SKM-1 treated with dmso at 0.1 percent for 144 hours (cell line): ENCODE measurements around the gene EIF4E2.
A peak's percentile ranks its signal among the peaks of the same experiment; 100 is the strongest.
"Not testable (repeated sequence)": the region's sequence is repeated elsewhere in the genome, so short reads cannot be mapped to it uniquely, and the experiment has no call there.

Experiments
- DNase-seq: peaks from one replicate; lab custom pipeline; 2025; ENCODE audit not compliant: unreplicated experiment; lab: John Stamatoyannopoulos, UW

The EIF4E2 gene

GRCh38 chr2:232521959-232522622 lies 28.4 kb upstream of the EIF4E2 start:
- DNase-seq = peak; percentile 11

- no peak for DNase-seq
These were observed 27.7 kb upstream of the EIF4E2 start for GRCh38 chr2:232522623-232523401.

DNA sequence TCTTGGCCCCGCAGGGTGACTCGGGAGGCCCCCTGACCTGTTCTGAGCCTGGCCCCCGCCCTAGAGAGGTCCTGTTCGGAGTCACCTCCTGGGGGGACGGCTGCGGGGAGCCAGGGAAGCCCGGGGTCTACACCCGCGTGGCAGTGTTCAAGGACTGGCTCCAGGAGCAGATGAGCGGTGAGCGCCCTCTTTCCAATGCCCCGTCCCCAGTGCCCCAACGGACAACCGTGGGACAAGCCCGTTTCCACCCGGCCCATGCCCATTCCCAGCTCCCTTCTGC lies 27.1 kb upstream of the EIF4E2 start:
- DNase-seq = no peak

- peak; percentile 26 for DNase-seq
These were observed 26.5 kb upstream of the EIF4E2 start for GRCh38 chr2:232523682-232524597.

DNA sequence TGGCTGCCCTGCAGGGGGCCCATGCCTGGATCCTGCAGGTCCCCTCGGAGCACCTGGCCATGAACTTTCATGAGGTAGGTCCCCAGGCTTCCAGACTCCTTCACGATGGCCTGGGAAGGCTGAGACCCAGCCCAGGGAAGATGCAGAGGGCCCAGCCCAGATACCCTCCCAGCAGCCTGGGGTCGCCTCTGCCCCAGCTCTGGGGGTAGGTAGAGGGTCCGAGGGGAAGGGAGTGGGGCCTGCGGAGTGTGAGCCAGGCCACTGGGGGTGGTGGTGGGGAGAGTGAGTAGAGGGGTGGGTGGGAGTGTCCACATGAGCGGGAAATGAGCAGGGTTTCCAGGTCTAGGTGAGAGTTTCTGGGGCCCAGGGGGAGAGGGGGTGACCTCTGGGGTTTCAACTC lies 25.7 kb upstream of the EIF4E2 start:
- DNase-seq = no peak

DNA sequence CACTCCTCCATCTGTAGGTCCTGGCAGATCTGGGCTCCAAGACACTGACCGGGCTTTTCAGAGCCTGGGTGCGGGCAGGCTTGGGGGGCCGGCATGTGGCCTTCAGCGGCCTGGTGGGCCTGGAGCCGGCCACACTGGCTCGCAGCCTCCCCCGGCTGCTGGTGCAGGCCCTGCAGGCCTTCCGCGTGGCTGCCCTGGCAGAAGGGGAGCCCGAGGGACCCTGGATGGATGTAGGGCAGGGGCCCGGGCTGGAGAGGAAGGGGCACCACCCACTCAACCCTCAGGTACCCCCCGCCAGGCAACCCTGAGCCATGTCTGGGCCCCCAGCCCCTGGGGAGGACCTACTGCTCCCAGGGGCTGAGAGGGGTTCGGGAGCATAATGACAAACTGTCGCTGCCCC lies 25.3 kb upstream of the EIF4E2 start:
- no peak for DNase-seq

DNA sequence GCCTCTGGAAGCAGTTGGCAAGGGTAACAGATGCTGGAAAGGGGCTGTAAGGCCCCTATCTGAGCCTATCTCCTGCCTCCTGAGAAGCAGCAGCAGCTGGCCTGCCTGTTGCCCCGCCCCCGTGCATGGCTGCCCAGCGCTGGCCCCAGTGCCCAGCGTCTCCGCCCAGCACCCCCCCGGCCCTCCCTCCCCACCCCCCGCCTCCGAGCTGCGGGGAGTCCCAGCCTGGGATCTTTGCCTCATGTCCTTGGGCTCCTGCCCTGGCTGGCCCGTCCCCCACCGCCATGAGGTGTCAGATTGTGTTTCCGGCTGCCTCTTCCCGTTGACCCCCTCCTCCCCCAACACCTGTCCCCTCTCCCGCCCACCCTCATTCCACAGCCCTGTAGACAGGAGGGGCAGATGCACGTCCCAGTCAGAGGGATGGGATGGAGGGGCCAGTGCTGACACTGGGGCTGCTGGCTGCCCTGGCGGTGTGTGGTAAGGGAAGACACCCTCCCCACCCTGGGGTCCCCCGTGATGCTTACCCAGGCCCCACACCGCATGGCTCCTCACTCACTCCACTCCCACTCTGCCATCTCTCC lies 24.6 kb upstream of the EIF4E2 start, which contains the start of gene CHRND:
TSS of gene CHRND (plus strand) at position 370 of the 581 bp plus-strand sequence. CDS start at position 426, 56 bp downstream.
- no peak for DNase-seq

DNA sequence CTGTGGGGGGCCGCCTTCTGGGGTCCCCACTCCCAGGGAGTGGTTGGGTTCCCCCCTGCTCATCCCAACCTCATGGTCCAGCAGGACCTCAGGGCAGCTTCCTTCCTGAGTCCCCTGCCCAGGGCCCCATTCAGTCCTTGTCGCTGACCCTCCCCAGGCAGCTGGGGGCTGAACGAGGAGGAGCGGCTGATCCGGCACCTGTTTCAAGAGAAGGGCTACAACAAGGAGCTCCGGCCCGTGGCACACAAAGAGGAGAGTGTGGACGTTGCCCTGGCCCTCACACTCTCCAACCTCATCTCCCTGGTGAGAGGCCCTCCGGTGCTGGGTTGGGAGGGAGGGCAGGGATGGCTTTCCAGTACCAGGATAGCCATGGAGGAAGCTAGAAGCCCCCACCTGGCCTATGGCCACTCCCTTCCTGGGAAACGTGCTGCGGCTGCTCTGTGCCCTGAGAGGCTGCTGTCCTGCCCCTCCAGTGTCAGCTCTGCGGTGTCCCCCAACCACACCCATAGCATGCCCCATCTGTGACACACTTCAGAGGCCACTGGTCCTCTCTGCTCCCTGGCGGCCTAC lies 24.0 kb upstream of the EIF4E2 start:
- DNase-seq = no peak

GRCh38 chr2:232527905-232528470 lies 22.5 kb upstream of the EIF4E2 start:
- no peak for DNase-seq

DNA sequence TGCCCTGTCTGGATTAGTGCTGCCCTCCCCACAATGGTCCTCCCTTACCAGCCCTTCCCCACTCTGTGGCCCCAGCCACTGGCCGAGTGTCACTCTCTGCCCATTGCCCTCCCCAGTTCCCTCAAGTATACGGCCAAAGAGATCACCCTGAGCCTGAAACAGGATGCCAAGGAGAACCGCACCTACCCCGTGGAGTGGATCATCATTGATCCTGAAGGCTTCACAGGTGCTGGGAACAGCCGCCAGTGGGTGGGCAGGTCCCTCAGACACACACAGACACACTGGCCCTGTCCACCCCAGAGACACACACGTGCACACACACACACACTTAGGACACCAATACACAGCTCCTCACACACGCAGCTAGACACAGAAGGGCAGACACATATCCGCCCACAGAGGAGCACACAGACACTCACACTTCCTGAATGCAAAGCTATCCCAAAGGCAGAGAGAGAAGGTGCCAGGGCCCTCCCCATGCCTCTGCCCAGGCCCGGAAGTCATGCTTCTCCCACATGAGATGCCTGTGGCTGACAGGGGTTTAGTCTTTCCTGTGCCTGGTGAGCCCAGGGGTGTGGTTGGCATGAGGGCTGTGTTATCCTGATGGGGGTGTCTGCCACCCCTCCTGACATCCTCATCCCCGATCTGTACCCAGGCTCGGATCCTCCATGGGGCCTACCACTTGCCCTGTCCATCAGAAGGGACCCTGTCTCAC lies 21.6 kb upstream of the EIF4E2 start:
- no peak for DNase-seq

DNA sequence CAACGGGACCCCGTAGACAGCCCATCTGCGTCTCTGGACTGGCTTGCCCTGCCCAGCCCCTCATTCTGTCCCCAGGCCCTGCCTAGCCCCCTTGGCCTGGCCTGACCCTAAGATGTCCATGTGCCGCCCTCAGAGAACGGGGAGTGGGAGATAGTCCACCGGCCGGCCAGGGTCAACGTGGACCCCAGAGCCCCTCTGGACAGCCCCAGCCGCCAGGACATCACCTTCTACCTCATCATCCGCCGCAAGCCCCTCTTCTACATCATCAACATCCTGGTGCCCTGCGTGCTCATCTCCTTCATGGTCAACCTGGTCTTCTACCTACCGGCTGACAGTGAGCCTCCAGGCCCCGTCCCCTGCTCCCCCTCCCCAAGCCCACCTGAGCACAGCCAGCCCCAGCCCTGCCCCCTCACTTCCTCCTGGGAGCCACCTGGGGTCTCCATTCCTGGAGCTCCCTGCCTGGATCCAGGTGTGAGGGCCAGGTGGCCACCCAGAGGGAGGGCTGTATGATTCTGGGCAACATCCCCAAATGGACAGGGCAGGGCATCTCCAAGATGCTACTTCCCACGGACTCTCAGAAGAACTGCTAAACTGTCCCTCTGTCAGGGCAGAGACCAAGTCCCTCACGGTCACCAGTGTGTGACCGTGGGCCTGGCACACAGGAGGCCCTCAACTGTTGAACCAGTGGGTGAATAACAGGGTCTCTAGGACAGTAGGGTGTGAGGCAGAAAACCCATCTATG lies 20.5 kb upstream of the EIF4E2 start:
- no peak for DNase-seq

GRCh38 chr2:232530626-232531260 lies 19.7 kb upstream of the EIF4E2 start:
- no peak for DNase-seq

DNA sequence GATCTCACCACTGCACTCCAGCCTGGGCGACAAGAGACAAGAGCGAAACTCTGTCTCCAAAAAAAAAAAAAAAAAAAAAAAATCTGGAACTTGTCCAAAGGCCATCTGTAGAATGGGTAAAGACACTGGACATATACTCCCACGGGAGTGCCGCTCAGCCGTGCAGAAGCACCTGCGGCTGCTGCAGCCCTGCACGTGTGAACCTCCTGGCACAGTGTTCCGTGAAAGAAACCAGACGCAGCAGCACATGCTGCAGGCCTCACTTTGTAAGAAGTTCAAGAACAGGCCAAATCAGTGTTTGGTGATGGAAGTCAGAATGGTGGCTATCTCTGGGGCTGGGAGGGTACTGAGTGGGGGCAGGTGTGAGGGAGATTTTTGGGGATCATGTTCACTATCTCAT lies 18.1 kb upstream of the EIF4E2 start:
- no peak for DNase-seq

DNA sequence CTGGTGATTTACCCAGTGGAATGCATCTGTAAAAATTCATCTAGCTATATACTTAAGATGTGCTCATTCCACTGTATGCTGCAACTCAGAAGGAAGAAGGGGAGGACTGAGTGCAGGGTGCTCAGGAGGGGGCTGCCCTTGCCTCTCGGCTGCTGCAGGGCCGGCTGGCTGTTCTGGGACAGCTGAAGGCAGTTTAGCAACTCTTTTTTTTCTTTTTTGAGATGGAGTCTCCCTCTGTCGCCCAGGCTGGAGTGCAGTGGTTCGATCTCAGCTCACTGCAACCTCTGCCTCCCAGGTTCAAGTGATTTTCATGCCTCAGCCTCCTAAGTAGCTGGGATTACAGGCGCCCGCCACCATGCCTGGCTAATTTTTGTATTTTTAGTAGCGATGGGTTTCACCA lies 17.7 kb upstream of the EIF4E2 start:
- DNase-seq = not testable (repeated sequence)

DNA sequence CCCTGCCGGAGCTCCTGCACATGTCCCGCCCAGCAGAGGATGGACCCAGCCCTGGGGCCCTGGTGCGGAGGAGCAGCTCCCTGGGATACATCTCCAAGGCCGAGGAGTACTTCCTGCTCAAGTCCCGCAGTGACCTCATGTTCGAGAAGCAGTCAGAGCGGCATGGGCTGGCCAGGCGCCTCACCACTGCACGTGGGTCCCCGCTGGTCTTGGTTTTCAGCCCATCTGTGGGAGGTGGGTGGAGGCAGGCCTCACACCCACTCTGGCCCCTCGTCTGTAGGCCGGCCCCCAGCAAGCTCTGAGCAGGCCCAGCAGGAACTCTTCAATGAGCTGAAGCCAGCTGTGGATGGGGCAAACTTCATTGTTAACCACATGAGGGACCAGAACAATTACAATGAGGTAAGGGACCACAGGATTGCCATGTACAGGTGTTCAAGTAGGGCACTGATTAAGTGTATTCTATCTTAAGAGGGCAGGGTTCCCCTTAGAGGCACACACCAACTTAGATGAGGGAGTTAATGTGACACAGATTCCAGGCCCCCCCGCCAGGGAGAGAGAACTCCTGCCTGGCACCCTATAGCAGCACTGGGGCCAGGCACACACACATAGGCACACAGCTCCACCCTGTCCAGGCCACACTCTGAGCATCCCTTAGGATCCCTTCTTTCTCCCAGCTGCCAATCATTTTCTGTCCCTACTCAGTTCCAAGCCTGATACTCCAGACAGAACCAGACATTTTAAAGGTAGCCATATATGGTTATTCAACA lies 16.4 kb upstream of the EIF4E2 start:
- no peak for DNase-seq

DNA sequence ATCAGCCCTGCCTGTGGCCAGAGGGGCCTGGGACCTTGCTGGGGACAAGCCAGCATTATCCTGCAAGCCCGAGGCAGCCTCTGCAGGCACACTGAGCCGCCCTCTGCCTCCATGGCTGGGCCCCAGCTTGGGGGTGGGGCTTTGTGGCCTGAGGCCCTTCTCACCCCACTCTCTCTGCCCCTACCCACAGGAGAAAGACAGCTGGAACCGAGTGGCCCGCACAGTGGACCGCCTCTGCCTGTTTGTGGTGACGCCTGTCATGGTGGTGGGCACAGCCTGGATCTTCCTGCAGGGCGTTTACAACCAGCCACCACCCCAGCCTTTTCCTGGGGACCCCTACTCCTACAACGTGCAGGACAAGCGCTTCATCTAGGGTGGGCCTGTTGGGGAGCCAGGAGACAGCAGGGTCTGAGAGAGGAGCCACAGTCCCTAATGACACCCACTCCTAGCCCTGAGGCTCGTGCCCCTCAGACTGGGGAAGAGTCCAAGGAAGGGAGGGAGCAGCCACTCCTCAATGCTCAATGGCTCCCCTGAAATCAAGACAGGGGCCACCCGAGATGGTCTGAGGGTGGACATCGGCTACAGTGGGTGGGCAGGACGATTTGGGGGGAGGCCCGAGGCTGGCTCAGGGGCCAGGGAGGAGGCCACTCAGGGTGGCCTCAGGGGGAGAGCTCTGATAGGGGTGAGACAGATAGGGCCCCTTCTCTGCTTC lies 15.4 kb upstream of the EIF4E2 start:
- DNase-seq = no peak

- DNase-seq = no peak
These were observed 14.5 kb upstream of the EIF4E2 start for GRCh38 chr2:232535761-232536530.
